K562 (cell line): Measurements from ENCODE around the gene ATXN10. TPM values are rescaled to one million over a fixed set of nuclear protein-coding genes. Genes with fewer than 3 reads are reported as not detected.

ENCODE experiments used
- ATAC-seq: fragments of 200-7000 bp; cut with Tn5 transposase; 3 replicates; pipeline ENCODE4 v1.9.1; 2020; ENCODE audit warnings: moderate library complexity
- BruUV-seq: library from RNA; stranded (reverse); fragments of 400-500 nt; replicated peaks from 2 replicates; lab custom pipeline; 2021; lab: Mats Ljungman, UMichigan
- CTCF ChIA-PET: fragments of 300-600 bp; formaldehyde crosslinking; extraction: SDS; loops from one replicate; lab custom pipeline; 2021; ENCODE audit warnings: low intra/inter-chr PET ratio; lab: Yijun Ruan, JAX
- POLR2A ChIA-PET: fragments of 300-600, 350-650 bp; sonication (Branson Sonifier 250); formaldehyde crosslinking; extraction: SDS; loops from one replicate; lab custom pipeline; 2021; ENCODE audit warnings: antibody characterized with exemption, inconsistent platforms; lab: Yijun Ruan, JAX
- DNase-seq, 4 experiments: peaks; one replicate each; pipeline versions ENCODE4 v3.0.0 to v3.0.0-alpha.2; 2011 to 2018; ENCODE audit warnings: low spot score in 3 of 4, mixed read lengths in 3 of 4; ENCODE audit errors: extremely low read depth in 1 of 4
- FAIRE-seq: peaks from 2 replicates; lab custom pipeline; 2011; peaks lifted over from hg19 to GRCh38; lab: Jason Lieb, UNC
- H2AFZ ChIP-seq: 2 replicates; pipeline ENCODE4 v1.6.0; 2011; ENCODE audit warnings: low read depth, low read length, control low read depth, inconsistent platforms
- H3K27ac ChIP-seq: fragments of 200-600 bp; 3 replicates; pipeline ENCODE4 v1.8.0; 2011; ENCODE audit warnings: low read depth, mild to moderate bottlenecking, control low read depth, inconsistent platforms, low read length, moderate library complexity, mixed read lengths; ENCODE audit errors: extremely low read depth
- H3K27me3 ChIP-seq, 2 experiments: fragments of 300-600 bp in 1 of 2; 2 replicates in 1 of 2; 3 replicates in 1 of 2; pipeline versions ENCODE4 v1.6.0 to v1.8.0; 2011; ENCODE audit warnings: inconsistent platforms in 2 of 2, low read length in 2 of 2, mild to moderate bottlenecking in 1 of 2, mixed read lengths in 1 of 2, moderate library complexity in 1 of 2; ENCODE audit not compliant: control insufficient read depth in 2 of 2, insufficient read depth in 2 of 2
- H3K36me3 ChIP-seq: fragments of 300-600 bp; 3 replicates; pipeline ENCODE4 v1.8.0; 2011; ENCODE audit warnings: mild to moderate bottlenecking, low read length, inconsistent platforms; ENCODE audit not compliant: control insufficient read depth, insufficient read depth
- H3K4me1 ChIP-seq, 2 experiments: fragments of 200-600 bp in 1 of 2; replicated peaks in 1 of 2; 2 replicates in 1 of 2; 3 replicates in 1 of 2; pipeline versions ENCODE4 v1.5.1 to v1.8.0; 2011; ENCODE audit warnings: inconsistent platforms in 2 of 2, low read length in 2 of 2, mild to moderate bottlenecking in 1 of 2, mixed read lengths in 1 of 2, moderate library complexity in 1 of 2; ENCODE audit not compliant: control insufficient read depth in 2 of 2, insufficient read depth in 2 of 2
- H3K4me2 ChIP-seq: 2 replicates; pipeline ENCODE4 v1.6.1; 2011; ENCODE audit warnings: low read length, control low read depth, inconsistent platforms, mixed read lengths; ENCODE audit not compliant: insufficient read depth
- H3K4me3 ChIP-seq: fragments of 200-600 bp; sonication (generic), shearing (Covaris generic); 2 replicates; pipeline ENCODE4 v1.5.1; 2016; ENCODE audit warnings: control low read depth, inconsistent platforms
- H3K79me2 ChIP-seq: fragments of 200-600 bp; 3 replicates; pipeline ENCODE4 v1.8.0; 2011; ENCODE audit warnings: low read length, inconsistent platforms; ENCODE audit not compliant: control insufficient read depth, insufficient read depth
- H3K9ac ChIP-seq, 2 experiments: 2 replicates each; pipeline versions ENCODE4 v1.6.0 to v1.6.1; 2011; ENCODE audit warnings: low read depth in 2 of 2, low read length in 2 of 2, control low read depth in 1 of 2, inconsistent platforms in 1 of 2, mild to moderate bottlenecking in 1 of 2, mixed read lengths in 1 of 2; ENCODE audit not compliant: insufficient read depth in 1 of 2
- H3K9me1 ChIP-seq: one replicate; pipeline ENCODE4 v1.6.0; 2011; ENCODE audit warnings: inconsistent platforms, mild to moderate bottlenecking, low read length, moderate library complexity; ENCODE audit not compliant: control insufficient read depth, insufficient read depth
- H3K9me3 ChIP-seq: replicated peaks from 2 replicates; pipeline ENCODE4 v1.5.1; 2011; ENCODE audit warnings: low read depth, low read length, inconsistent platforms; ENCODE audit not compliant: control insufficient read depth, insufficient read depth
- H4K20me1 ChIP-seq: replicated peaks from 2 replicates; pipeline ENCODE4 v1.6.1; 2011; ENCODE audit warnings: low read length, inconsistent platforms, mixed read lengths; ENCODE audit not compliant: control insufficient read depth, insufficient read depth
- ATF1 ChIP-seq, 2 experiments: fragments of 450-650 bp in 1 of 2; IDR thresholded peaks; 2 replicates each; pipeline ENCODE4 v1.6.1; 2016; ENCODE audit warnings: missing compliant biosample characterization in 1 of 2, missing genetic modification characterization in 1 of 2
- DIDO1 ChIP-seq: fragments of 450-650 bp; IDR thresholded peaks from 2 replicates; pipeline ENCODE4 v1.6.1; 2016; ENCODE audit warnings: low read depth, missing biosample characterization, missing genetic modification characterization
- RAD21 ChIP-seq, 2 experiments: fragments of 250-450 bp in 1 of 2; fragments of 450-650 bp in 1 of 2; sonication (Bioruptor Pico) in 1 of 2; formaldehyde crosslinking in 1 of 2; IDR thresholded peaks in 1 of 2; conservative IDR thresholded peaks in 1 of 2; 2 replicates each; pipeline versions ENCODE4 v1.4.0 to v1.8.0; 2020 to 2022; ENCODE audit warnings: mild to moderate bottlenecking in 2 of 2, moderate library complexity in 1 of 2
- WGBS: fragments of 100-300 bp; shearing (Covaris generic); methylation state at CpG from one replicate; pipeline ENCODE4 v1.1.6; 2016; ENCODE audit warnings: low coverage, mixed read lengths; ENCODE audit not compliant: insufficient coverage; ENCODE audit errors: missing lambda C conversion rate; 5-methylcytosine and 5-hydroxymethylcytosine counted together
- in situ Hi-C: fragments of 300-500 bp; cut with MboI; formaldehyde crosslinking; loops from 4 replicates; pipeline ENCODE4 v1.15.0; 2018; ENCODE audit warnings: inconsistent platforms, mixed read lengths
- intact Hi-C: fragments of 100-400 bp; cut with micrococcal nuclease; formaldehyde crosslinking; loops from 2 replicates; pipeline ENCODE4 v1.14.2; 2022
- polyA plus RNA-seq, 8 experiments: library from polyadenylated mRNA; depleted of rRNA in 4 of 8; stranded (reverse) in 5 of 8; unstranded in 3 of 8; fragments of >200 nt; fragmentation: Nextera tagmentation in 2 of 8; fragmentation: Illumina TruSeq in 1 of 8; extraction: Ambion mirVana in 2 of 8; extraction: Trizol in 1 of 8; gene quantifications; 2 replicates each; pipeline versions ENCODE4 v1.2.1 to v1.2.3, GENCODE V29; 2011 to 2014; ENCODE audit warnings: inconsistent platforms in 1 of 8, missing spikeins in 1 of 8
- total RNA-seq, 7 experiments: library from RNA; depleted of rRNA in 6 of 7; stranded (reverse); fragments of >200 nt in 6 of 7; fragmentation: Illumina TruSeq in 2 of 7; extraction: Trizol in 2 of 7; gene quantifications; 2 replicates each; pipeline versions ENCODE4 v1.2.1 to v1.2.3, GENCODE V29; 2011 to 2021; ENCODE audit warnings: low replicate concordance in 1 of 7
- TF ChIP-seq, protein P1 (sequence below): fragments of 450-650 bp; formaldehyde crosslinking; IDR thresholded peaks from 2 replicates; pipeline ENCODE4 v1.4.0; 2020; ENCODE audit warnings: mild to moderate bottlenecking, moderate library complexity

ATXN10 gene
- total and polyA plus RNA-seq, 9 of the 15 experiments (the other 6 are each of a cell fraction or from before 2014, with no cell fraction given): 11.5 to 190 (median 33.6) TPM

GRCh38 chr22:45628515-45628914, 43.1 kb upstream of the ATXN10 start:
- Histone ChIP-seq H3K27ac (no peak overlapping the region), H3K4me3 (no peak overlapping the region), H3K79me2 (no peaks in the 10 kb centered on the region), H4K20me1 (no peaks in the 10 kb centered on the region), H3K9ac (no peak overlapping the region), H3K4me2 (no peak overlapping the region), H3K36me3 (no peaks in the 10 kb centered on the region), H3K9me1 (no peaks in the 10 kb centered on the region), H3K4me1 (peaks cover 0 to 5% of the 10 kb centered on the region in 2 experiments; a peak in 1 of 5 replicates), H3K27me3 (peaks cover 4 to 33% of the 10 kb centered on the region in 2 experiments; a peak in 2 of 5 replicates), H2AFZ (no peak overlapping the region), H3K9me3 (no peaks in the 10 kb centered on the region)
- 0% methylated on average over 4 of the region's 5 CpGs for WGBS
- in situ Hi-C loops (no loop called here), intact Hi-C loops (no loop called here)
- FAIRE-seq: no peak
- ATAC-seq: no peak
- CTCF ChIA-PET: no interaction called here
- TF ChIP-seq ATF1 (CRISPR knock-in tag; IDR thresholded peaks at IDR 0.05) (no peak), ATF1 (tag; IDR thresholded peaks at IDR 0.05) (no peak), DIDO1 (tag) (no peak), RAD21 (CRISPR knock-in tag; conservative IDR thresholded peaks at IDR 0.05 in 1 of 2, IDR thresholded peaks at IDR 0.05 in 1 of 2) (no peak)
- TF ChIP-seq, protein P1, sequence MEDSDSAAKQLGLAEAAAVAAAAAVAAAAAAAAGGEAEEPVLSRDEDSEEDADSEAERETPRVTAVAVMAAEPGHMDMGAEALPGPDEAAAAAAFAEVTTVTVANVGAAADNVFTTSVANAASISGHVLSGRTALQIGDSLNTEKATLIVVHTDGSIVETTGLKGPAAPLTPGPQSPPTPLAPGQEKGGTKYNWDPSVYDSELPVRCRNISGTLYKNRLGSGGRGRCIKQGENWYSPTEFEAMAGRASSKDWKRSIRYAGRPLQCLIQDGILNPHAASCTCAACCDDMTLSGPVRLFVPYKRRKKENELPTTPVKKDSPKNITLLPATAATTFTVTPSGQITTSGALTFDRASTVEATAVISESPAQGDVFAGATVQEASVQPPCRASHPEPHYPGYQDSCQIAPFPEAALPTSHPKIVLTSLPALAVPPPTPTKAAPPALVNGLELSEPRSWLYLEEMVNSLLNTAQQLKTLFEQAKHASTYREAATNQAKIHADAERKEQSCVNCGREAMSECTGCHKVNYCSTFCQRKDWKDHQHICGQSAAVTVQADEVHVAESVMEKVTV (CRISPR knock-in tag): no peak
- BruUV-seq: no TSS peak
- POLR2A ChIA-PET: no interaction called here
- no peak for DNase-seq
